Activated CD8-positive, alpha-beta memory T cell treated with anti-CD3 and anti-CD28 coated beads, Interleukin-2, amount 50 U/mL, for 48 hours (primary cell): ENCODE results near the gene NAV2.

ENCODE experiments used
- DNase-seq: peaks from one replicate; pipeline ENCODE4 v3.0.0-alpha.2; 2020

NAV2 gene

GRCh38 chr11:19686234-19686633 lies 26.4 kb upstream of the NAV2 start:
- DNase-seq, result no peak

GRCh38 chr11:19687392-19687791 lies 25.2 kb upstream of the NAV2 start:
- no peak for DNase-seq

- DNase-seq, result no peak
Observed at GRCh38 chr11:19689281-19690000, 23.2 kb upstream of the NAV2 start.

GRCh38 chr11:19690885-19691284 lies 21.8 kb upstream of the NAV2 start:
- no peak for DNase-seq

- DNase-seq, result no peak
Observed at GRCh38 chr11:19691815-19692500, 20.7 kb upstream of the NAV2 start.

- no peak for DNase-seq
Observed at GRCh38 chr11:19693146-19693545, 19.5 kb upstream of the NAV2 start.

- DNase-seq, result no peak
Observed at GRCh38 chr11:19694796-19695345, 17.8 kb upstream of the NAV2 start.

GRCh38 chr11:19696073-19696472 lies 16.6 kb upstream of the NAV2 start:
- no peak for DNase-seq

GRCh38 chr11:19696904-19697303 lies 15.7 kb upstream of the NAV2 start:
- no peak for DNase-seq

- no peak for DNase-seq
Observed at GRCh38 chr11:19697721-19698121, 14.9 kb upstream of the NAV2 start.

- no peak for DNase-seq
Observed at GRCh38 chr11:19698493-19699292, 13.9 kb upstream of the NAV2 start.

- DNase-seq, result no peak
Observed at GRCh38 chr11:19701421-19701820, 11.2 kb upstream of the NAV2 start.

GRCh38 chr11:19702620-19703019 lies 10.0 kb upstream of the NAV2 start:
- DNase-seq, result no peak

- no peak for DNase-seq
Observed at GRCh38 chr11:19703211-19703610, 9.4 kb upstream of the NAV2 start.

GRCh38 chr11:19704213-19704612 lies 8.4 kb upstream of the NAV2 start:
- DNase-seq, result no peak

- DNase-seq, result no peak
Observed at GRCh38 chr11:19705936-19706335, 6.7 kb upstream of the NAV2 start.

GRCh38 chr11:19711911-19712280 lies 741 bp upstream of the NAV2 start:
- DNase-seq, result peak; percentile 64

- DNase-seq, result no peak
Observed at GRCh38 chr11:19713196-19714021, 772 bp downstream of the NAV2 start.

GRCh38 chr11:19714022-19714386 lies 1.4 kb downstream of the NAV2 start:
- no peak for DNase-seq

GRCh38 chr11:19714387-19715363 lies 2.0 kb downstream of the NAV2 start:
- DNase-seq, result no peak

GRCh38 chr11:19715373-19715772 lies 2.7 kb downstream of the NAV2 start:
- DNase-seq, result no peak

GRCh38 chr11:19718051-19718450 lies 5.4 kb downstream of the NAV2 start:
- DNase-seq, result no peak
